Stimulated activated CD4-positive, alpha-beta T cell treated with anti-CD3 and anti-CD28 coated beads, Interleukin-12 subunit alpha, Interleukin-12 subunit beta, amount 100 ng/mL, for 48 hours (primary cell): ENCODE measurements around the gene KLHL30.

Experiments used
- DNase-seq, 3 donors: peaks; one replicate each; pipeline ENCODE4 v3.0.0-alpha.2; 2020; ENCODE audit warnings: low read depth in 2 of 3, low spot score in 1 of 3

The KLHL30 gene

DNA sequence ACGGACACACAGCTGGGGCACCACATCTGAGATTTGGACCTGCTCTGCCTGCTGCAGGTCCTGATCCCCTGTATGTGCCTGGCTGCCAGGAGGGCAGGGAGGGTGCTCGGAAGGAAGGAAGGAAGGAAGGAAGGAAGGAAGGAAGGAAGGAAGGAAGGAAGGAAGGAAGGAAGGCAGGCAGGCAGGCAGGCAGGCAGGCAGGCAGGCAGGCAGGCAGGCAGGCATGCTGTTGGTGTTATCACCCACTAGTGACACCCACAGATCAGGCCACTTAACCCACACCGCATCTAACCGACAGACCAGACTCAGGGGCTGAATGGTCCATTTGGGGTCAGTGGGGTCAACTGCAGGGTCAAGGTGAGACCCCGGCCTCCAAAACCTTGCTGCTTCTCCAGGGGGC is 5.8 kb downstream of the KLHL30 start:
- no peak for DNase-seq

DNA sequence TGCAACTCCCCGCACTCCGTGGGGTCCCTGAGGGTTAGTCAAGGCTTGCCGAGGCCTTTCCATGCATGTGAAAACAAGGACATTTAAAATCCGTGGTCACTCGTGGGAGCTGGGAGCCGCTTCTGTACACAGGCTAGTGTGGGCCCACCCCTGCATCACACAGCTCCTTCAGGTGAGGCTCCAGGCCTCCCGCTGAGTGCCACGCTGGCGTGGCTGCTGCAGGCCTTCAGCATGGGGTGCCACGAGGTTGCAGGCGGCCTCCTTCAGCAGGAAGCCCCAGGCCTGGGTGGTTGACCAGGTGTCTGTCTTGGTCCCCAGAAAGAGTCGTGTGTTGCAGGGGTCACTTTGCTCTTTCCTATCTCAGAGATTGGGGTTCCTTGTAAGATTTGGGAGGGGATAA is 6.6 kb downstream of the KLHL30 start:
- no peak for DNase-seq

DNA sequence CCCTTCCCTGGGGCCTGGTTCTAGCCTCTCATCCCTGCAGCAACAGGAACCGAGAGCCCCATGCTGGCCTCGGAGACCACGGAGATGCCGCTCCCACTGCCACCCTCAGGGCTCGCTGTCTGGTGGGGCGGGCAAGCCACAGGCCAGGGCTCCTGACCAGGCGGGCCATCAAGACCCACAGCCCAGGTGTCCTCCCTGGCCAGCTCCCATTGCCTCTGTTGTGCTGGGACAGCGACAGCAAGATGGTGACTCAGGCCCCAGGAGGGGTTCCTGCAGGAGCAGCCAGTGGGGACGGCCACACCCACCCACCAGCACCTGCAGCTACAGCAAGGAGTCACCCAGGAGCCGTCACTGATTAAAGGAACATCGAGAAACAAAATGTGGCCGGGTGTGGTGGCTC is 7.4 kb downstream of the KLHL30 start:
- DNase-seq, result no peak

DNA sequence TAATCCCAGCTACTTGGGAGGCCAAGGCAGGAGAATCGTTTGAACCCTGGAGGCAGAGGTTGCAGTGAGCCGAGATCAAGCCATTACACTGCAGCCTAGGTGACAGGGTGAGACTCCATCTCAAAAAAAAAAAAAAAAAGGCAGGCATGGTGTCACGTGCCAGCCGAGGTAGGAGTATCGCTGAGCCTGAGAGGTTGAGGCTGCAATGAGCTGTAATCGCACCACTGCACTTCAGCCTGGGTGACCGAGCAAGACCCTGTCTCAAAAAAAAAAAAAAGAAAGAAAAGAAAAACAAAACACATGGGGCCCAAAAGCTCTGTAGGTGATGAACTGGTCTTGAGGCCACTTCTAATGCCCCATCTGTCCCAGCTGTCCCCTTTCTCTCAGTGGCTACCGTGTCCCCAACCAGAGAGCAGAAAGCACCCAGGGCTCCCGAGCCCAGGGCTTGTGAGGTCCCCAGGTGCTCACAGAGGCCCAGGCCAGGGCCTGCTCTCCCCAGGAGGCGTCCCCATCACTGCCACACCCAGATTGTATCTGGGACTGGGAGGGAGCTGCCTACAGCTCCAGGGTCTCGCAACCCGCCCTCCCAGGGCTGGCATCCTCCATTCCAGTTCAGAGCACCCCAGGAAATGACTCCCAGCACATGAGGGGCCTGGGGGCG is 8.5 kb downstream of the KLHL30 start:
- no peak for DNase-seq

DNA sequence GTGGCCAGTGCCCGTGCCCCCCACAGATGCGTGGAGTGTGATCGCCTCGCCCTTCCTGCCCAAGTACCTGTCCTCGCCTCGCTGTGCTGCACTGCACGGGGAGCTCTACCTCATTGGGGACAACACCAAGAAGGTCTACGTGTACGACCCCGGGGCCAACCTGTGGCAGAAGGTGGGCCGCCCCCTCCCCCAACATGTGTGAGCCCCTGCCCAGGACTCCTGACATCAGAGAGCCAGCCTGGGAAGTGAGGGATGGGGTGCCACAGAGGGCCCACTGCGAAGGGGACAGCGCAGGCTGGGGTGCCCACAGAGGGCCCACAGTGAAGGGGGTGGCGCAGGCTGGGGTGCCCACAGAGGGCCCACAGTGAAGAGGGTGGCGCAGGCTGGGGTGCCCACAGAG is 10.5 kb downstream of the KLHL30 start:
- no peak for DNase-seq

DNA sequence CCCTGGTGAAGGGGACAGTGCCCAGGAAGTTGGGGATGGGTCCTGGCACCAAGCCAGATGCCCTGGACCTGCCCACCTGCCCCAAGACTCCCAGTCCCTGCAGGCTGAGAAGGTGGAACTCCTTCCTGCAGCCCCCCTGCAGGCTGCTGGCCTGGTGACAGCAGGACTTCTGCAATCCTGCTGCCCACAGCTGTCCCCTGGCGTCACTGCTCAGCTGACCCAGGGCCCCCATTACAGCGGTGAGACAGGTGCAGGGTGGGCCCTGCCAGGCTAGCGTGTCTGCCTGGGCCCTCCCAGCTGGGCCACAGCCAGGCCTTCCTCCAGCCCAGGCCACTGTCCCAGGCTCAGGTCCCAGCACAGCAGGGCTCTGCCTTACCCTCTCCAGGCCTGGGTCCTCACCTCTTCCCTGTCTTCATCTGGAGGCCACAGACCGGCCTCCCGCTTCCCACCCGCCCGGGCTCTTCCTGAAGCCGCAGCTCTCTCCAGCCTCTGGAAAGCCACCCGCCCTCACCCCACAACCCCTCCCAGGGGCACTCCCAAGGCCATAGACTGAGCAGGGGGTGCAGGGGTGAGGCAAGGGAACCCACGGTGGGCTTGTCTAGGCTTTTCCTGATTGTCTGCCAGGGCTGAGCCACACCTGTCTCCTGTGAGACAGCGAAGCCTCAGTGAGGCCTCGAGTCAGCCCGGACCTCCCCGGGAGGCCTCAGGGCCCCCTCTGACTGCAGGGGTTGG is 11.5 kb downstream of the KLHL30 start:
- DNase-seq, result no peak

DNA sequence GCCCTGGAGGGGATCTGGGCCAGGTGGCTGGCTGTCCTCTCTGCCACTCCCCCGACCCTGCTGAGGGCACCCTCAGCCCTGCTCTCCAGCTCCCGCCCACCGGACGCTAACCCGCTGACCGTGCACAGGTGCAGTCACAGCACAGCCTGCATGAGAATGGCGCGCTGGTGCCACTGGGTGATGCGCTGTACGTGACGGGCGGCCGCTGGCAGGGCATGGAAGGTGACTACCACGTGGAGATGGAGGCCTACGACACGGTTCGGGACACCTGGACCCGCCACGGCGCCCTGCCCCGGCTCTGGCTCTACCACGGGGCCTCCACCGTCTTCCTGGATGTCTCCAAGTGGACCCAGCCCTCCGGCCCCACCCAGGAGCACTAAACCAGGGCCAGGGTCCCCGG is 12.2 kb downstream of the KLHL30 start:
- DNase-seq, result no peak

DNA sequence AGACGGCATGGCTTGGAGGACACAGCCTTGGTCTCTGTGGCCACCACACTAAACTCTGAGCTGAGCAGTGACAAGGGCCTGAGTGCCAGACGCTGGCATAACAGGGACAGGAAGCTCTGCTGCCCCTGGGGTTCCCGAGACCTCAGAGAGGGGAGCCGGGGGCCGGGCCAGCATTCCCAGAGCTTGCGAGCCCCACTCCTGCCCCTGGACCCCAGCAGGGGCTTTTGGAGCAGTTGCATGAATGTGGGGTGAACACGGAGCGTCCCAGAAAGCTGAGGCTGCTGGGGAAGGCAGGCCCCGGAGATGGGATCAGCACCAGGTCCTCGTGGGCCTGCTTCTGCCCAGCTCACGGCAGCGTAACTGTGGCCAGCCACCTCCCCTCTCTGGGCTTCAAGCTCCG is 12.7 kb downstream of the KLHL30 start:
- DNase-seq, result no peak

DNA sequence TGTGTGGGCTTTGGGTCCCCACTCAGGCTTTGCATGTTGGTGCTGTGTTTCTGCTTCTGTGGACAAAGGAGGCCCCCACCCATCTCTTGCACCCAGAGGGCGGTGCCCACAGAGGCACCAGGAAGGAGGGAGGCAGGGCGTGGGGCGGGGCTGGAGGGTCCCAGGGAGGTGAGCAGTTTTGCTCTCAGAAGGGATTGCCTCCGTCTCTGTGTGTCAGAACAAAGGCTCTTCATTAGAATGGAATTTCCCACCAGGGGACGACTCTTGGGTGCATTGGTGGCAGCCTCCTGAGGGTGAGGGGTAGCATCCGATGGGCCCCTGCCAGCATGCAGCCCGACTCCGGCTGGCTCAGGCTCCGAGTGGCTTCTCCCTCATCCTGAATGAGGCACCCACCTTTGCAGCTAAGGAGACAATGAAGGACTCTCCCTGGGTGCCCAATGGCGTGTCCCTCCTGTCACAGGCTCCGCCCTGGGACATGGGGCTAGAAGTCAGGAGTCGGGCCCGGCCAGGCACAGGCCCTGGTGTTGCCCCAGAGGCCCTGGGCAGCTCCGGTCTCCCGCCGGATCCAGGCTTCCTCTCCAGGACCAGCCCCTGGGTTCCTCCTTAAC is 13.3 kb downstream of the KLHL30 start:
- DNase-seq, result no peak

DNA sequence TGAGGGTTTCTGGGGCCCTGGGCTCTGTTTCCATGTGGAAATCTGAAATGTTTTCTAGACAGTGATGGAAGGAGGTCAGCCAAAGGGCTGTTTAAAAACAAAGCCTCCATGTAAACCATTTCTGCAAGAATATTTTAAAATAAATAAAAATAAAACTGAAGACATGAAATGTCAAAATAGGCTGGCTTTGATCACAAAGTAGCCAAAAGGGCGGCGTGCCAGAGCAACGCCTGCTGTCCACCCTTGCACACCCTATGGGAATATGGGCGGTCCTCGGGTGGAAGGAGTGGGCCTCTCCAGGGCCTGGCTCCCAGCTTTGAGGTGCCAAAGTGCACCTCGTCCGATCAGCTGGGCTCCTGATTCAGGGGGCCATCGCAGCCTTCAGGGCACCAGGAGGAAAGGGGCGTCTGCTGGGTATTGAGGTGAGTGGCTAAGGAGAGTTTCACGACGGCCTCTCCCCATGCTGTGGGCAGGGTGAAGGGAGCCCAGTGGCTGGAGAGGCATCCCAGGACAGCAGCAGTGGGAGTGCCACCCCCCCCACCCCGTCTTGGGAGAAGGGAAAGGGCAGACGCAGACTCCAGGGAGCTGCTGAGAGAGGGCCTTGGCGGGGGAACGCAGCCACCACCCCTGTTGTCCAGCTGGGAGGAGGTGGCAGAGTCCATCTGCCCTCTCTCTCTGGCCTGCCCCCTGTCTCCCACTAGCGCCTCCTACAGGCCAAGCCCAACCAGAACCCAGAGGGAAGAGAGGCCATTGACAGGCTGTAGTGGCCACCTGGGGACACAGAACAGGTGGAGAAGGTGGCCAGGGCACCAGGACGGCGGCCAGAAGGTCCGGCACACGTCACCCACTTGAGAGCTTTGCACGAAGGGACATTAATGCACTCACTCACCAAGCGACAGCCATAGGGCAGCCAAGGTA is 14.6 kb downstream of the KLHL30 start:
- DNase-seq, result no peak

DNA sequence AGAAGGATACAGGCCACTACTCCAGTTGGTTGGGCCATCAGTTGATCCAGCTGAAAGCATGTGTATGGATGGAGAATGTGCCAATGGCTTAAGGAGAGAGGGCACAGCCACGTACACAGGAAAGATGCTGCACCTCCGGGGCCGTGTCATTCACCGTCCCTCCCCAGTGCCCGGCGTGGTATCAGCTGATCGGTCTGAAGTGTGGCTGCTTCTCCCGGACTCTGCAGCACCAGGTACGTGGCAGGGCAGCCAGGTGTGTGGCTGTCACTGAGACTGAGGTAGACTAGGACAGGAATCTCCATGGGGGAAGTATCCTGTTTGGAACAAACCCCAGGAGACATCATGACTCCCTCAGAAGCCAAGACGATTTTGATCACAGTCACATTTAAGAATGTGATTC is 16.1 kb downstream of the KLHL30 start:
- DNase-seq, result no peak

DNA sequence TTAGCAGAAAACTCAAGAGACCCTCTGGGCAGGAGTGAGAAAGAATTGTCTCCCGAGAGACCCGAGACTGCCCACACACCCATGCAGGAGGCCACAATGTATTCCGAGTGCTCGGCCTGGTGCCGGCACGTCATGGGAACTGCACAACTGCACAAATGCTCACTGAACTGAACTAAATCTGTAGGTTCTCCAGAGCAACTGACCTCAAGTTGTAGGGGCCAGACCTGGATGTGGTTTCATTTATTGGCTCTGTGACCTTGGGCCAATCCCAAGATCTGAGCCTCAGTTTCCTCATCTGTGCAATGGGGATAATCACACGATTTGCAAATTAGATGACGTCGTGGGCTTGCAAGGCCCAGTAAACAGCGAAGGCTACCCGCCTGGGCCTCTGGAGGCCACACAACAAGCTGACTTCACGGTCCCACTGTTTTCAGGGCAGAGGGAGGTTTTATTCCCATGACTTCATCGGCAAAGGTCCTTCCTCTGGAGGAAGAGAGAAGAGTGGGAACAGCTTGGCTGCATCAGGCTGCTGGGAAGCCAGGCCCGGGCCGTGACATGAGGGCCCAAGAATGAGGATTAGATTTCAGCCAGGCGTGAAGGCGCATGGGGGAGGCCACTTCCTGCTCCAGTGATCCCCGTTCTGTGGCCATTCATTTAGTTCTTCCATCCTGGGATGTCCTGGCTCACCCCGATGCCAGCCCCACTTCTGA is 16.7 kb downstream of the KLHL30 start:
- no peak for DNase-seq

DNA sequence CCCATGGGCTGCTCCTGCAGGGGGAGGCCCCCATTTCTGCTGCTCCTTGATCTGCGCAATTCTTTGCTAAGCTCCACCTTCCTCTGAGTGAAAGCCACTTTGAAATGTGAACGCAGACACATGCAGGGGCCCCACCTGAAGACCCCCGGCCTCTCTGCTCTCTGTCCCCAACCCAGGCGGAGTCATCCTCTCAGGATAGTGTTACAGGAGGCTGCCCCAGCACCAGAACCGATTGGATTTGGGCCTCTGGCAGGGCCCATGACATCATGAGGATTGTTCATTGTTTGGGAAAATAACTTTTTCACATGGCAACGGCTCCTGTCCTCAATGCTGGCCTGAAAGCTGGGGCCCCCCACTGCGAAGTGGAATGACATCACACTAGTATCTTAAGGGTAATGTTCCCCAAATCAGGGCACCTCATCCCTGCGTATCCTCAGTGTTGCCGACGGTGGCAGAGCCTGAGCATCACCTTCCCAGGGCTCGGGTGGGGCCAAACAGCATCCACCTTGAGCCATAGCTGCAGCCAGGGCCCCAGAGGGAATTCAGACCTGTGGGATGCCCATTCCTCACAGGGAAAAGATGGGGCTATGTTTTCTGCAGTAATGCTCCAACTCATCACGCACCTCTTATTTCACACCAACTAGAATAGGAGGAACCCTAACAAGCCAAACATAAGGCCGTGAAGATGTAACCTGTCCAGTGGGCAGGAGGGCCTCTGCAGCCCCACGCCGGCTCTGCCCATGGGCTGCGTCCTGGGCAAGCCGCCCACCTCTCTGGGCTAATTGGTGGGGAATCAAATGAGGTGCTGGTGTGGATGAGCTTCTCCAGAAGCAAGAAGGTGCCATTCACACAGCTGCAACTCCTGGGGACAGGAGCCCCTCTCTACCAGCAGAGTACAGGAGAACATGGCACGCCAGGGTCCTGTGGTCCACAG is 17.6 kb downstream of the KLHL30 start:
- no peak for DNase-seq

DNA sequence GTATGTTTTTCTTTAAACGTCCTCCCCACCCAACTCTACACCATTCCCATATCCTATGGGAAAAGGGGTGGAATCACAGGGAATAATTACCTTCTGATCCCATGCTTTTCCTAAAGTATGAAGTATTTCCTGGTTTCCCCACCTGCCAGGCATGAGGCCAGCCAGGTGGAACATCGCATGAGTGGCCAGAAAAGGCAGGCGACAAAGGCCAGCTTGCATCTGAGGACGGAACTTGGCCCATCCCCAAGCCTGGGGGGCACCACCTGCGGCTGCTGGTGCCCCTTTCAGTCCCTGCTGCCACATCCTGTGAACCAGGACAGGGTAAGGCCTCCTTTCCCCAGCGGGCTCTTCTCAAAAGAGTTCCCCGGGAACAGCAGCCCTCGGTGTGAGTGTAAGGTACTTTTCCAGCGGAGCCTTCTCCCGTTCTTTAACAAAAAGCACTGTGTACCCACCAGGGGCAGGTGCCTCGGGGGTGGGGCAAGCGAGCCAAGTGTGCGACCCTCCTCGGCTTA is 19.1 kb downstream of the KLHL30 start:
- DNase-seq, result no peak

DNA sequence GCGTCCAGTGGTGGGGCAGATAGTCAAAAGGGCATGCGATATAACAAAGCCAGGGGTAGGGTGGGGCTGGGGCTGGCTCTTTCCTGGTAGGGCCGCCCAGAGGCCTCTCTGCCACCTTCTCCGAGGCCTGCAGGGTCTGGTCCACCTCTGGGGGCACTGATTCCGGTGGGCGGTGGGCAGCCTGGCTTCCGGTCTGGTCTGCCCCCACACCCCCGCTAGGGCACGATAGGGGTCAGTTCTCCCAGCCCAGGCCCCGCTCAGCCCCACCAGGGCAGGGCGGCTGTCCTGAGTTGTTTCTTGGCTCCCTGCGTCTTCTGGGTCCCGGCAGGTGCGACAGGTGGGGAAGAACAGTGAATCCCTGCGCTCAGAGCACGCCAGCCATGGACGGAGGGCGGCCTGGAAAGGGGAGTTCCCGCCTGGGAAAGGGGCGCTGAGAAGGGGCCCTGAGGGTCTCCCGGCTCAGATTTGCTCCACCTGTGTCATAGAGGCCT is 19.6 kb downstream of the KLHL30 start:
- DNase-seq, result no peak

DNA sequence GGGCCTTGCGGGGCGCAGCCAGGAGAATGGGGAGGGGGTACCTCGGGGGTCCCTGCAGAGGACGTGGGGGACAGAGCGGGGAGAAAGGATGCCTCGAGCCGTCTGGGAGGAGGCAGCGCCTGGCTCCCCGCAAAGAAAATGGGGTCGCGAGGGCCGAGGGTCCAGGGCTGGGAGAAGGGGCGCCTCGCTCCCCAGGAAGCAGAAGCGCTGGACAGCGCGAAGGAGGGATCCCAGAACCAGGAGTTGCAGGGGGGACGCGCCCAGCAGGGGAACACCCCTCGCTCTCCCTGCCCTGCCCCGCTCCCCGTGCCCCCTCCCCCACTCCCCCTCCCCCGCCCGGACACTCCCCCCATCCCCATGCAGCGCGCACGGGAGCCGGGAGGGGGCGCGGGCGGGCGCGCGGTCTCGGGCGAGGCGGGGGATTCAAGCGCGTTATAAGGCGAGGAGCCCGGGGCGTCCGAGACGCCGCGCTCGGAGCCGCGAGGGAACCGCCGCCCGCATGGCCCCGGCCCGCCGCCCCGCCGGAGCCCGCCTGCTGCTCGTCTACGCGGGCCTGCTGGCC is 20.1 kb downstream of the KLHL30 start, which contains the start of gene ERFE:
Gene ERFE (plus strand): TSS at position 462 of the 562 bp plus-strand sequence. CDS start 38 bp downstream, at position 500.
- peak; percentile 20 to 41 (median 38) for DNase-seq

DNA sequence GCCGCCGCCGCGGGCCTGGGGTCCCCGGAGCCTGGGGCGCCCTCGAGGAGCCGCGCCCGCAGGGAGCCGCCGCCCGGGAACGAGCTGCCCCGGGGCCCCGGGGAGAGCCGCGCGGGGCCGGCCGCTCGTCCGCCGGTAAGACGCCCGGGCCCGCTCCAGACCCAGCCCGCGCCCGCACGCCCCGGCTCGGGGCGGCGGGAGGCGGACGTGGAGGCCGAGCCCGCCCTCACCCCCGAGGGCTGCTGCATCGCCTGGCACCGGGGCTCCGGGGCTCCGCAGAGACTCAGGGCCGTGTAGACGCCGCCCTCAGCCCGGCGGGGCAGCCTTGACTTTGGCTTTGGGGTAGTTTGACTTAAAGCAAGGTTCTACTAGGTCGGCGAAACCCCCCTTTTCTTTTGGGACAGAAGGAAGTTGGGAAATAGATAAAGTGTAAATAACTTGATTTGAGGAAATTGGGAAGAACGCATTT is 20.6 kb downstream of the KLHL30 start:
- DNase-seq, result peak in 1 of 3 donors; percentile 17

DNA sequence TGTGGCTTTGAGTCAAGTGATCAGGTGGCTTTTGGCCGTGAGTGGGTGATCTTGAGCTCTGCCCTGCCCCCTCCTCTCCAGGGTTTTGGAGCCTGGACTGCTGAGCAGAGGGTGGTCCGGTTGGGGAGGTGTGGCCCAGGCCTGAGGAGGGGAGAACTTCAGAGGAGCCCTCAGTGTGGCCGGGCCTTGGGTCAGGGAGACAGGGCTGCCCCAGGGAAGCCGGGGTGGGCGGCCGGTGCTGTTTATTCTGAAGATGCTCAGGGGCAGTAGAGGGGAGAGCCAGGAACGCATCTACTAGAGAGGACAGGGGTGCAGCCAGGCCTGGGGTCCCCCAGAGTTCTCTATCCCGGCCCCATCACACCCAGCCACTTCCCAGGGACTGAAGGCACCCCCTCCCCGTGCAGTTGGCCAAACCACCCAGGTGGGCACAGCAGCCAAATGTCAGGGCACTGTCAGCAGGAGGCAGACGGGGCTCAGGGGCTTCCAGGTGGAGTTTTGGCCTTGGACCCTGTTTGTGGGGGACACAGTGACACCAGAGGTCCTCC is 21.3 kb downstream of the KLHL30 start:
- DNase-seq, result no peak
